Measurements from ENCODE around the gene ABI3BP. TPM values are rescaled to one million over a fixed set of nuclear protein-coding genes. Genes with fewer than 3 reads are reported as not detected.

The ABI3BP gene
- total and polyA plus RNA-seq, 2 experiments from 2014 or later, result 0.42 to 0.57 TPM

DNA sequence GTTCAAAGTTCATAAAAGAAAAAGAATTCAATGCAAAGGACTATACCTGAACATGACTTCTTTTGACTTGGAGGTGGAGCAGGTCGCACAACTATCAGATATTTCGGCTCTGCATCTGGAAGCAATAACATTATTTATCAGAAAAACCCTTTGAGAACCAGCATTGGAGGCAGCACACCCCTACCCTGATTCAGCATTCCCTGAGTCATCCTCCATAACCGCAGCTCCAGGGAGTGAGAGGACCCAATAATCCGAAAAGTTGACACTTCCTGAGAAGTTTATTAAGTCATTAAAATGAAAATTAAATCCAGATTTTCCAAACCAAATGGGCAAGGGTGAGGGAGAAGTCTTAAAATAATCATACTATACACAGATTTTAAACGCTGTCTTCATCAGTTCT is 90.6 kb downstream of the ABI3BP start:
- peak overlapping the region; percentile 40 for H2AFZ ChIP-seq
- no peak overlapping the region for H3K27ac Mint-ChIP-seq
- H3K9me3 Mint-ChIP-seq, result no peaks in the 10 kb centered on the region; the same call in 2 of the 3 replicates
- H3K27me3 Mint-ChIP-seq (ENCODE audit: insufficient read depth, low read depth, poor library complexity), result no peaks in the 10 kb centered on the region
- ATAC-seq, result no peak
- no peak overlapping the region for H3K4me3 ChIP-seq
- H3K4me1 Mint-ChIP-seq, result no peaks in the 10 kb centered on the region
- H3K79me2 ChIP-seq (replicated peaks; ENCODE audit: insufficient read depth), result no peaks in the 10 kb centered on the region
- TF ChIP-seq JUNB (IDR thresholded peaks at IDR 0.05; ENCODE audit: unreplicated experiment), result no peak
- no peaks in the 10 kb centered on the region for H3K27me3 ChIP-seq (ENCODE audit: insufficient read depth)
- no peak overlapping the region for H3K4me2 ChIP-seq
- no peaks in the 10 kb centered on the region for H3K9me2 ChIP-seq (ENCODE audit: insufficient read depth)
- no peak overlapping the region for H3K4me3 Mint-ChIP-seq
- H3K27ac ChIP-seq (ENCODE audit: low read depth), result no peak overlapping the region
- no peaks in the 10 kb centered on the region for H3K36me3 ChIP-seq (ENCODE audit: insufficient read depth)
- DNase-seq (ENCODE audit: low spot score), result no peak
- H3K36me3 Mint-ChIP-seq (ENCODE audit: low read depth), result no peaks in the 10 kb centered on the region
- H3K4me1 ChIP-seq (ENCODE audit: insufficient read depth), result no peaks in the 10 kb centered on the region
- H4K20me1 ChIP-seq (replicated peaks; ENCODE audit: insufficient read depth), result no peaks in the 10 kb centered on the region
- H3F3A ChIP-seq (replicated peaks; ENCODE audit: low read depth), result no peaks in the 10 kb centered on the region

DNA sequence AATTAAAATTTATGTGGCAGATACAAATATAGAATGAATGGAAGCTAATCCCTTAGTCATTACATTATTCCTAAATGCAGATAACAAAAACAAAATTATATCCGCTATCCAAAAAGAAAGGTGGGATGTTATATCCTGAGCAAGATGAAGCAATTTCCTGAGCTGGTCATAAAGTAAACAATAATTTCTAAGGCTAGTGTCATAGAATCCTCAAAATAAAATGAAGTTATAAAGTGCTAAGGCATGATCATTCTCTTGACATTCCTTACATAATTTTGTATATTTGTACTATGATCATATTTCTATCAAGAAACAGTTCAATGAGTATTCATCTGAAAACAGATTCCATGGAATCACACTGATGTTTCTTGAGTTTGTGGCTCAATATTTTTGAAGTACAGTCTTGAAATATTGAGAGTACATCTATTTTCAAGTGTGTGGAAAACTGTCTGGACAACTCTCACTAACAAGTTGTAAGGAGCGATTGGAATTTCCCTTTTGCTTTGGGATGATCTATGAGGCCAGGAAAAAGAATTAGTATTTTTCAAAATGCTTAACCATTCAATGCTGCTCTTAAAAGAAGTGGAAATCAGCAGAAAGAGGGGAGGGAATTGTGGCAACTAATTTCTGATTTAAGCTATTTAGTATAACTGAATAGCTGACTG is 92.4 kb downstream of the ABI3BP start:
- no peak overlapping the region for H3K27ac ChIP-seq (ENCODE audit: low read depth)
- no peak overlapping the region for H3K4me2 ChIP-seq
- H3K9me2 ChIP-seq (ENCODE audit: insufficient read depth), result no peaks in the 10 kb centered on the region
- no peaks in the 10 kb centered on the region for H3F3A ChIP-seq (replicated peaks; ENCODE audit: low read depth)
- no peaks in the 10 kb centered on the region for H3K36me3 ChIP-seq (ENCODE audit: insufficient read depth)
- Mint-ChIP-seq H3K9me3 (no peaks in the 10 kb centered on the region), H3K36me3 (ENCODE audit: low read depth) (no peaks in the 10 kb centered on the region), H3K4me3 (no peak overlapping the region), H3K27me3 (ENCODE audit: insufficient read depth, low read depth, poor library complexity) (no peaks in the 10 kb centered on the region), H3K4me1 (no peaks in the 10 kb centered on the region), H3K27ac (no peak overlapping the region)
- H3K4me3 ChIP-seq, result no peak overlapping the region
- H3K79me2 ChIP-seq (replicated peaks; ENCODE audit: insufficient read depth), result no peaks in the 10 kb centered on the region
- H3K27me3 ChIP-seq (ENCODE audit: insufficient read depth), result no peaks in the 10 kb centered on the region
- H3K4me1 ChIP-seq (ENCODE audit: insufficient read depth), result no peaks in the 10 kb centered on the region
- ATAC-seq, result no peak
- H2AFZ ChIP-seq, result no peak overlapping the region
- DNase-seq (ENCODE audit: low spot score), result no peak
- H4K20me1 ChIP-seq (replicated peaks; ENCODE audit: insufficient read depth), result no peaks in the 10 kb centered on the region
- TF ChIP-seq, protein P1, sequence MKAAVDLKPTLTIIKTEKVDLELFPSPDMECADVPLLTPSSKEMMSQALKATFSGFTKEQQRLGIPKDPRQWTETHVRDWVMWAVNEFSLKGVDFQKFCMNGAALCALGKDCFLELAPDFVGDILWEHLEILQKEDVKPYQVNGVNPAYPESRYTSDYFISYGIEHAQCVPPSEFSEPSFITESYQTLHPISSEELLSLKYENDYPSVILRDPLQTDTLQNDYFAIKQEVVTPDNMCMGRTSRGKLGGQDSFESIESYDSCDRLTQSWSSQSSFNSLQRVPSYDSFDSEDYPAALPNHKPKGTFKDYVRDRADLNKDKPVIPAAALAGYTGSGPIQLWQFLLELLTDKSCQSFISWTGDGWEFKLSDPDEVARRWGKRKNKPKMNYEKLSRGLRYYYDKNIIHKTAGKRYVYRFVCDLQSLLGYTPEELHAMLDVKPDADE (IDR thresholded peaks at IDR 0.05), result no peak
- TF ChIP-seq EZH2phosphoT487 (IDR thresholded peaks at IDR 0.05; ENCODE audit: unreplicated experiment) (no peak), ZNF114 (CRISPR knock-in tag; IDR thresholded peaks at IDR 0.05) (no peak), JUNB (IDR thresholded peaks at IDR 0.05; ENCODE audit: unreplicated experiment) (no peak), EZH2 (IDR thresholded peaks at IDR 0.05; ENCODE audit: low read depth, unreplicated experiment) (no peak)
- TF ChIP-seq, protein P2, sequence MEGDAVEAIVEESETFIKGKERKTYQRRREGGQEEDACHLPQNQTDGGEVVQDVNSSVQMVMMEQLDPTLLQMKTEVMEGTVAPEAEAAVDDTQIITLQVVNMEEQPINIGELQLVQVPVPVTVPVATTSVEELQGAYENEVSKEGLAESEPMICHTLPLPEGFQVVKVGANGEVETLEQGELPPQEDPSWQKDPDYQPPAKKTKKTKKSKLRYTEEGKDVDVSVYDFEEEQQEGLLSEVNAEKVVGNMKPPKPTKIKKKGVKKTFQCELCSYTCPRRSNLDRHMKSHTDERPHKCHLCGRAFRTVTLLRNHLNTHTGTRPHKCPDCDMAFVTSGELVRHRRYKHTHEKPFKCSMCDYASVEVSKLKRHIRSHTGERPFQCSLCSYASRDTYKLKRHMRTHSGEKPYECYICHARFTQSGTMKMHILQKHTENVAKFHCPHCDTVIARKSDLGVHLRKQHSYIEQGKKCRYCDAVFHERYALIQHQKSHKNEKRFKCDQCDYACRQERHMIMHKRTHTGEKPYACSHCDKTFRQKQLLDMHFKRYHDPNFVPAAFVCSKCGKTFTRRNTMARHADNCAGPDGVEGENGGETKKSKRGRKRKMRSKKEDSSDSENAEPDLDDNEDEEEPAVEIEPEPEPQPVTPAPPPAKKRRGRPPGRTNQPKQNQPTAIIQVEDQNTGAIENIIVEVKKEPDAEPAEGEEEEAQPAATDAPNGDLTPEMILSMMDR (conservative IDR thresholded peaks at IDR 0.05; ENCODE audit: low read depth in 2 of 2), result no peak
- TF ChIP-seq, protein P3, sequence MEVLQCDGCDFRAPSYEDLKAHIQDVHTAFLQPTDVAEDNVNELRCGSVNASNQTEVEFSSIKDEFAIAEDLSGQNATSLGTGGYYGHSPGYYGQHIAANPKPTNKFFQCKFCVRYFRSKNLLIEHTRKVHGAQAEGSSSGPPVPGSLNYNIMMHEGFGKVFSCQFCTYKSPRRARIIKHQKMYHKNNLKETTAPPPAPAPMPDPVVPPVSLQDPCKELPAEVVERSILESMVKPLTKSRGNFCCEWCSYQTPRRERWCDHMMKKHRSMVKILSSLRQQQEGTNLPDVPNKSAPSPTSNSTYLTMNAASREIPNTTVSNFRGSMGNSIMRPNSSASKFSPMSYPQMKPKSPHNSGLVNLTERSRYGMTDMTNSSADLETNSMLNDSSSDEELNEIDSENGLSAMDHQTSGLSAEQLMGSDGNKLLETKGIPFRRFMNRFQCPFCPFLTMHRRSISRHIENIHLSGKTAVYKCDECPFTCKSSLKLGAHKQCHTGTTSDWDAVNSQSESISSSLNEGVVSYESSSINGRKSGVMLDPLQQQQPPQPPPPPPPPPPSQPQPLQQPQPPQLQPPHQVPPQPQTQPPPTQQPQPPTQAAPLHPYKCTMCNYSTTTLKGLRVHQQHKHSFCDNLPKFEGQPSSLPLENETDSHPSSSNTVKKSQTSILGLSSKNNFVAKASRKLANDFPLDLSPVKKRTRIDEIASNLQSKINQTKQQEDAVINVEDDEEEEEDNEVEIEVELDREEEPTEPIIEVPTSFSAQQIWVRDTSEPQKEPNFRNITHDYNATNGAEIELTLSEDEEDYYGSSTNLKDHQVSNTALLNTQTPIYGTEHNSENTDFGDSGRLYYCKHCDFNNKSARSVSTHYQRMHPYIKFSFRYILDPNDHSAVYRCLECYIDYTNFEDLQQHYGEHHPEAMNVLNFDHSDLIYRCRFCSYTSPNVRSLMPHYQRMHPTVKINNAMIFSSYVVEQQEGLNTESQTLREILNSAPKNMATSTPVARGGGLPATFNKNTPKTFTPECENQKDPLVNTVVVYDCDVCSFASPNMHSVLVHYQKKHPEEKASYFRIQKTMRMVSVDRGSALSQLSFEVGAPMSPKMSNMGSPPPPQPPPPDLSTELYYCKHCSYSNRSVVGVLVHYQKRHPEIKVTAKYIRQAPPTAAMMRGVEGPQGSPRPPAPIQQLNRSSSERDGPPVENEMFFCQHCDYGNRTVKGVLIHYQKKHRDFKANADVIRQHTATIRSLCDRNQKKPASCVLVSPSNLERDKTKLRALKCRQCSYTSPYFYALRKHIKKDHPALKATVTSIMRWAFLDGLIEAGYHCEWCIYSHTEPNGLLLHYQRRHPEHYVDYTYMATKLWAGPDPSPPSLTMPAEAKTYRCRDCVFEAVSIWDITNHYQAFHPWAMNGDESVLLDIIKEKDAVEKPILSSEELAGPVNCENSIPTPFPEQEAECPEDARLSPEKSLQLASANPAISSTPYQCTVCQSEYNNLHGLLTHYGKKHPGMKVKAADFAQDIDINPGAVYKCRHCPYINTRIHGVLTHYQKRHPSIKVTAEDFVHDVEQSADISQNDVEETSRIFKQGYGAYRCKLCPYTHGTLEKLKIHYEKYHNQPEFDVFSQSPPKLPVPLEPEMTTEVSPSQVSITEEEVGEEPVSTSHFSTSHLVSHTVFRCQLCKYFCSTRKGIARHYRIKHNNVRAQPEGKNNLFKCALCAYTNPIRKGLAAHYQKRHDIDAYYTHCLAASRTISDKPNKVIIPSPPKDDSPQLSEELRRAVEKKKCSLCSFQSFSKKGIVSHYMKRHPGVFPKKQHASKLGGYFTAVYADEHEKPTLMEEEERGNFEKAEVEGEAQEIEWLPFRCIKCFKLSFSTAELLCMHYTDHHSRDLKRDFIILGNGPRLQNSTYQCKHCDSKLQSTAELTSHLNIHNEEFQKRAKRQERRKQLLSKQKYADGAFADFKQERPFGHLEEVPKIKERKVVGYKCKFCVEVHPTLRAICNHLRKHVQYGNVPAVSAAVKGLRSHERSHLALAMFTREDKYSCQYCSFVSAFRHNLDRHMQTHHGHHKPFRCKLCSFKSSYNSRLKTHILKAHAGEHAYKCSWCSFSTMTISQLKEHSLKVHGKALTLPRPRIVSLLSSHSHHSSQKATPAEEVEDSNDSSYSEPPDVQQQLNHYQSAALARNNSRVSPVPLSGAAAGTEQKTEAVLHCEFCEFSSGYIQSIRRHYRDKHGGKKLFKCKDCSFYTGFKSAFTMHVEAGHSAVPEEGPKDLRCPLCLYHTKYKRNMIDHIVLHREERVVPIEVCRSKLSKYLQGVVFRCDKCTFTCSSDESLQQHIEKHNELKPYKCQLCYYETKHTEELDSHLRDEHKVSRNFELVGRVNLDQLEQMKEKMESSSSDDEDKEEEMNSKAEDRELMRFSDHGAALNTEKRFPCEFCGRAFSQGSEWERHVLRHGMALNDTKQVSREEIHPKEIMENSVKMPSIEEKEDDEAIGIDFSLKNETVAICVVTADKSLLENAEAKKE (CRISPR knock-in tag; IDR thresholded peaks at IDR 0.05), result no peak
- TF ChIP-seq, protein P4, sequence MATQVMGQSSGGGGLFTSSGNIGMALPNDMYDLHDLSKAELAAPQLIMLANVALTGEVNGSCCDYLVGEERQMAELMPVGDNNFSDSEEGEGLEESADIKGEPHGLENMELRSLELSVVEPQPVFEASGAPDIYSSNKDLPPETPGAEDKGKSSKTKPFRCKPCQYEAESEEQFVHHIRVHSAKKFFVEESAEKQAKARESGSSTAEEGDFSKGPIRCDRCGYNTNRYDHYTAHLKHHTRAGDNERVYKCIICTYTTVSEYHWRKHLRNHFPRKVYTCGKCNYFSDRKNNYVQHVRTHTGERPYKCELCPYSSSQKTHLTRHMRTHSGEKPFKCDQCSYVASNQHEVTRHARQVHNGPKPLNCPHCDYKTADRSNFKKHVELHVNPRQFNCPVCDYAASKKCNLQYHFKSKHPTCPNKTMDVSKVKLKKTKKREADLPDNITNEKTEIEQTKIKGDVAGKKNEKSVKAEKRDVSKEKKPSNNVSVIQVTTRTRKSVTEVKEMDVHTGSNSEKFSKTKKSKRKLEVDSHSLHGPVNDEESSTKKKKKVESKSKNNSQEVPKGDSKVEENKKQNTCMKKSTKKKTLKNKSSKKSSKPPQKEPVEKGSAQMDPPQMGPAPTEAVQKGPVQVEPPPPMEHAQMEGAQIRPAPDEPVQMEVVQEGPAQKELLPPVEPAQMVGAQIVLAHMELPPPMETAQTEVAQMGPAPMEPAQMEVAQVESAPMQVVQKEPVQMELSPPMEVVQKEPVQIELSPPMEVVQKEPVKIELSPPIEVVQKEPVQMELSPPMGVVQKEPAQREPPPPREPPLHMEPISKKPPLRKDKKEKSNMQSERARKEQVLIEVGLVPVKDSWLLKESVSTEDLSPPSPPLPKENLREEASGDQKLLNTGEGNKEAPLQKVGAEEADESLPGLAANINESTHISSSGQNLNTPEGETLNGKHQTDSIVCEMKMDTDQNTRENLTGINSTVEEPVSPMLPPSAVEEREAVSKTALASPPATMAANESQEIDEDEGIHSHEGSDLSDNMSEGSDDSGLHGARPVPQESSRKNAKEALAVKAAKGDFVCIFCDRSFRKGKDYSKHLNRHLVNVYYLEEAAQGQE (IDR thresholded peaks at IDR 0.05; ENCODE audit: unreplicated experiment), result no peak

Measured in GM23338 (cell line).